Keratinocyte (primary cell): ENCODE data around the gene DMGDH. TPM values are rescaled to one million over a fixed set of nuclear protein-coding genes. Genes with fewer than 3 reads are reported as not detected.

Source experiments
- DNase-seq: peaks from one replicate; pipeline ENCODE4 v3.0.0-alpha.2; 2011; ENCODE audit warnings: low read depth, missing footprints, low spot score
- FAIRE-seq: peaks from 2 replicates; lab custom pipeline; 2011; peaks lifted over from hg19 to GRCh38; lab: Jason Lieb, UNC
- H2AFZ ChIP-seq: 2 replicates; pipeline ENCODE4 v1.6.0; 2012; ENCODE audit warnings: low read length, control low read depth, inconsistent platforms; ENCODE audit not compliant: control insufficient read depth
- H3K27ac ChIP-seq: 2 replicates; pipeline ENCODE4 v1.5.1; 2011; ENCODE audit warnings: low read length; ENCODE audit not compliant: control insufficient read depth, insufficient read depth
- H3K27me3 ChIP-seq: 3 replicates; pipeline ENCODE4 v1.6.0; 2011; ENCODE audit warnings: low read length; ENCODE audit not compliant: control insufficient read depth, insufficient read depth; ENCODE audit errors: extremely low read depth
- H3K36me3 ChIP-seq, 2 experiments: 2 replicates in 1 of 2; 3 replicates in 1 of 2; pipeline ENCODE4 v1.5.1; 2011; ENCODE audit warnings: low read length in 2 of 2, mild to moderate bottlenecking in 1 of 2; ENCODE audit not compliant: control insufficient read depth in 2 of 2, insufficient read depth in 2 of 2; ENCODE audit errors: extremely low read depth in 1 of 2
- H3K4me1 ChIP-seq: 3 replicates; pipeline ENCODE4 v1.5.1; 2011; ENCODE audit warnings: low read length; ENCODE audit not compliant: control insufficient read depth, insufficient read depth; ENCODE audit errors: extremely low read depth
- H3K4me2 ChIP-seq: 3 replicates; pipeline ENCODE4 v1.6.0; 2011; ENCODE audit warnings: low read depth, low read length; ENCODE audit not compliant: control insufficient read depth, insufficient read depth; ENCODE audit errors: extremely low read depth
- H3K4me3 ChIP-seq, 3 experiments: fragments of 200-600 bp in 1 of 3; sonication (generic) in 1 of 3; 2 replicates in 2 of 3; 3 replicates in 1 of 3; pipeline ENCODE4 v1.5.1; 2011 to 2016; ENCODE audit warnings: low read length in 3 of 3, mild to moderate bottlenecking in 3 of 3, control low read depth in 2 of 3, inconsistent platforms in 1 of 3, low read depth in 1 of 3, mixed read lengths in 1 of 3, mixed run types in 1 of 3, moderate library complexity in 1 of 3; ENCODE audit not compliant: control insufficient read depth in 2 of 3, insufficient read depth in 2 of 3; ENCODE audit errors: extremely low read depth in 1 of 3
- H3K79me2 ChIP-seq: 2 replicates; pipeline ENCODE4 v1.6.0; 2012; ENCODE audit warnings: low read length; ENCODE audit not compliant: control insufficient read depth, insufficient read depth
- H3K9ac ChIP-seq: 3 replicates; pipeline ENCODE4 v1.6.0; 2011; ENCODE audit warnings: low read length; ENCODE audit not compliant: control insufficient read depth, insufficient read depth; ENCODE audit errors: extremely low read depth
- H3K9me1 ChIP-seq: 3 replicates; pipeline ENCODE4 v1.6.0; 2011; ENCODE audit warnings: low read length; ENCODE audit not compliant: control insufficient read depth, insufficient read depth; ENCODE audit errors: extremely low read depth
- H3K9me3 ChIP-seq: 2 replicates; pipeline ENCODE4 v1.5.1; 2012; ENCODE audit warnings: low read depth, low read length; ENCODE audit not compliant: control insufficient read depth
- H4K20me1 ChIP-seq: 3 replicates; pipeline ENCODE4 v1.6.0; 2011; ENCODE audit warnings: low read length; ENCODE audit not compliant: control insufficient read depth, insufficient read depth; ENCODE audit errors: extremely low read depth
- CTCF ChIP-seq, 3 experiments: IDR thresholded peaks in 1 of 3; conservative IDR thresholded peaks in 1 of 3; optimal IDR thresholded peaks in 1 of 3; 2 replicates in 2 of 3; 3 replicates in 1 of 3; pipeline versions ENCODE3 to v1.5.1; 2011; ENCODE audit warnings: low read length in 3 of 3, mild to moderate bottlenecking in 3 of 3, moderate library complexity in 2 of 3, control low read depth in 1 of 3, inconsistent platforms in 1 of 3; ENCODE audit not compliant: insufficient read depth in 2 of 3; ENCODE audit errors: extremely low read depth in 1 of 3
- EZH2 ChIP-seq: IDR thresholded peaks from one replicate; pipeline ENCODE4 v1.6.1; 2012; ENCODE audit warnings: inconsistent platforms, mild to moderate bottlenecking, low read length, moderate library complexity
- dilution Hi-C: fragments of 300-500 bp; cut with MboI; formaldehyde crosslinking; loops from one replicate; pipeline ENCODE4 v1.7.0; 2020; ENCODE audit warnings: low sequenced_read_pairs; ENCODE audit not compliant: extremely low pct_ligation_motif_present
- polyA plus RNA-seq, 5 experiments: library from polyadenylated mRNA; depleted of rRNA in 3 of 5; stranded (reverse) in 3 of 5; stranded (forward) in 1 of 5; unstranded in 1 of 5; fragments of >200 nt; gene quantifications; 1 replicate in 1 of 5; 2 replicates in 3 of 5; 3 replicates in 1 of 5; pipeline versions ENCODE4 v1.2.1 to v1.2.3, GENCODE V29; 2011 to 2012; ENCODE audit warnings: missing spikeins in 2 of 5, low read depth in 1 of 5, low replicate concordance in 1 of 5

The DMGDH gene
- polyA plus RNA-seq, 1 donor (not counting 4 experiments of a cell fraction or from before 2014, with no cell fraction given), result 0.20 TPM

- Histone ChIP-seq H3K36me3 (no peaks in the 10 kb centered on the region), H4K20me1 (no peaks in the 10 kb centered on the region), H3K4me1 (no peaks in the 10 kb centered on the region), H3K9me3 (no peaks in the 10 kb centered on the region), H3K4me3 (no peak overlapping the region), H3K27ac (no peak overlapping the region), H2AFZ (no peak overlapping the region), H3K4me2 (no peak overlapping the region), H3K27me3 (no peaks in the 10 kb centered on the region), H3K9me1 (no peaks in the 10 kb centered on the region), H3K9ac (no peak overlapping the region), H3K79me2 (no peaks in the 10 kb centered on the region)
- FAIRE-seq, result no peak
- DNase-seq, result no peak
- TF ChIP-seq CTCF (optimal IDR thresholded peaks at IDR 0.05 in 1 of 3, IDR thresholded peaks at IDR 0.05 in 1 of 3, conservative IDR thresholded peaks at IDR 0.05 in 1 of 3; ENCODE audit: extremely low read depth in 1 of 3, insufficient read depth in 2 of 3, low read length in 3 of 3), result no peak
- no peak for TF ChIP-seq EZH2
- dilution Hi-C loops, result no loop called here
Measured at GRCh38 chr5:79035237-79035636, 34.2 kb downstream of the DMGDH start.

- Histone ChIP-seq H3K9me3 (no peaks in the 10 kb centered on the region), H3K27me3 (no peaks in the 10 kb centered on the region), H3K4me1 (no peaks in the 10 kb centered on the region), H3K9ac (no peak overlapping the region), H3K4me2 (no peak overlapping the region), H3K27ac (no peak overlapping the region), H2AFZ (no peak overlapping the region), H3K79me2 (no peaks in the 10 kb centered on the region), H3K36me3 (no peaks in the 10 kb centered on the region), H3K9me1 (no peaks in the 10 kb centered on the region), H4K20me1 (no peaks in the 10 kb centered on the region), H3K4me3 (no peak overlapping the region)
- TF ChIP-seq EZH2 (no peak), CTCF (optimal IDR thresholded peaks at IDR 0.05 in 1 of 3, IDR thresholded peaks at IDR 0.05 in 1 of 3, conservative IDR thresholded peaks at IDR 0.05 in 1 of 3; ENCODE audit: extremely low read depth in 1 of 3, insufficient read depth in 2 of 3, low read length in 3 of 3) (no peak)
- dilution Hi-C loops, result no loop called here
- no peak for DNase-seq
- FAIRE-seq, result no peak
Measured at GRCh38 chr5:79032782-79033181, 36.7 kb downstream of the DMGDH start.
